ENCODE data around the gene LKAAEAR1. TPM values are rescaled to one million over a fixed set of nuclear protein-coding genes. Genes with fewer than 3 reads are reported as not detected.

The LKAAEAR1 gene
- polyA plus RNA-seq, 2 of the 4 experiments (the other 2 are of a cell fraction): 0.14 to 0.56 TPM

DNA sequence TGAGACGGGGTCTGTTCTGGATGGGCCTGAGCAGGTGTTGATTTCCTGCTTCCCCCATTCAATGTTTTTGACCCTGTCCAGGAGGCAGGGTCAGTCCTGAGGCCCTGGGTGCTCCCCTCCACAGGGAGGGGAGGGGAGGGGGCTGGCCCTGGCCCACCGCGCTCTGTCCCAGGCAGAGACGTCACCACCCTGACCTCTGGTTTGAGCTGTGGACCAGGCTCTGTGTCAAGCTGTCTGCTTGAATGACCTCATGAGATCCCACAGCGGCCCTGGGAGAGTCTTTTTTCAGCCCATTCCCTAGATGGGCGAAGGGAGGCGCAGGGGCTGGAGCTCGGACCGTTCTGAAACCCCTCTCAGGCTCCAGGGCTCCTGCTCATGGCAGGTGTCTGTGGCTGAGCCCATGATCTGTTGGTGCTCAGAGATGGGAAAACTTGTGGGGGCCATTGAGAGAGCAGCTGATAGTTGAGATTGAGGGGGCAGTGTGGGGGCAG is 8.9 kb upstream of the LKAAEAR1 start:
- no peak overlapping the region for H3K4me3 ChIP-seq
- DNase-seq (ENCODE audit: low read depth in 1 of 2, low spot score in 1 of 2) (peak in 1 of 2 experiments; percentile 55), ATAC-seq (peak; percentile 15 to 82; a peak in 3 of 6 replicates), FAIRE-seq (no peak)
- ChIA-PET CTCF (interaction anchor here (0.9 to 1.9 kb wide), 2 partner anchors 9 kb away, joined by 3 to 7 read pairs; partner anchors contain the start of gene LKAAEAR1), POLR2A (interaction anchor here (0.6 kb wide), 1 partner anchor 1749 kb away, joined by 4 read pairs; no protein-coding TSS in a partner anchor)
- no peak overlapping the region for H3K4me2 ChIP-seq
- H3K27ac ChIP-seq: no peak overlapping the region
- no peaks in the 10 kb centered on the region for H3K4me1 ChIP-seq
- no peaks in the 10 kb centered on the region for H3K9me3 ChIP-seq
- TF ChIP-seq SREBF2 (IDR thresholded peaks at IDR 0.05): no peak
- no peak for TF ChIP-seq FOSL2 (IDR thresholded peaks at IDR 0.05)
- no peak for TF ChIP-seq FOSL2 (CRISPR knock-in tag; IDR thresholded peaks at IDR 0.05)
- TF ChIP-seq POLR2A (IDR thresholded peaks at IDR 0.05; ENCODE audit: low read length): no peak
- no peak for TF ChIP-seq CHD2 (IDR thresholded peaks at IDR 0.05; ENCODE audit: low read length, partially characterized antibody)
- 36% methylated on average over 6 of the region's 9 CpGs for WGBS (ENCODE audit: missing lambda C conversion rate)

GRCh38 chr20:64092258-64093012 is 8.2 kb upstream of the LKAAEAR1 start:
- DNase-seq (ENCODE audit: low read depth in 1 of 2, low spot score in 1 of 2) (no peak), ATAC-seq (peak; percentile 38 to 64; a peak in 3 of 6 replicates), FAIRE-seq (no peak)
- no peaks in the 10 kb centered on the region for H3K4me1 ChIP-seq
- H3K4me2 ChIP-seq: no peak overlapping the region
- no peaks in the 10 kb centered on the region for H3K9me3 ChIP-seq
- H3K4me3 ChIP-seq: no peak overlapping the region
- POLR2A ChIA-PET: interaction anchor here (0.6 kb wide), 1 partner anchor 1749 kb away, joined by 4 read pairs; no protein-coding TSS in a partner anchor
- H3K27ac ChIP-seq: no peak overlapping the region
- no peak for TF ChIP-seq SREBF2 (IDR thresholded peaks at IDR 0.05)
- TF ChIP-seq HDAC2 (IDR thresholded peaks at IDR 0.05): no peak
- 56% methylated on average over 21 of the region's 27 CpGs for WGBS (ENCODE audit: missing lambda C conversion rate)
- CTCF ChIA-PET: interaction anchor here (0.9 to 3.7 kb wide), 6 partner anchors 8 to 27 kb away, joined by 3 to 29 read pairs (median 5); partner anchors contain the start of gene LKAAEAR1

- H3K4me2 ChIP-seq: no peak overlapping the region
- 60% methylated on average over 8 of the region's 16 CpGs for WGBS (ENCODE audit: missing lambda C conversion rate)
- FAIRE-seq (no peak), DNase-seq (ENCODE audit: low read depth in 1 of 2, low spot score in 1 of 2) (no peak), ATAC-seq (peak in 1 of 2 experiments; percentile 39; a peak in 3 of 6 replicates)
- H3K4me3 ChIP-seq: no peak overlapping the region
- no peak overlapping the region for H3K27ac ChIP-seq
- H3K4me1 ChIP-seq: no peaks in the 10 kb centered on the region
- H3K9me3 ChIP-seq: no peaks in the 10 kb centered on the region
- ChIA-PET POLR2A (no interaction called here), CTCF (interaction anchor here (0.7 to 3.7 kb wide), 6 partner anchors 8 to 29 kb away, joined by 3 to 29 read pairs (median 6); partner anchors contain the start of gene LKAAEAR1)
- no peak for TF ChIP-seq RNF2 (IDR thresholded peaks at IDR 0.05; ENCODE audit: borderline replicate concordance, low read depth)
Measured at GRCh38 chr20:64091770-64092169, 7.6 kb upstream of the LKAAEAR1 start.

GRCh38 chr20:64091340-64091739 is 7.1 kb upstream of the LKAAEAR1 start:
- FAIRE-seq (no peak), ATAC-seq (no peak), DNase-seq (ENCODE audit: low read depth in 1 of 2, low spot score in 1 of 2) (no peak)
- H3K4me1 ChIP-seq: no peaks in the 10 kb centered on the region
- no peak overlapping the region for H3K4me3 ChIP-seq
- H3K27ac ChIP-seq: no peak overlapping the region
- 66% methylated on average over 18 of the region's 19 CpGs for WGBS (ENCODE audit: missing lambda C conversion rate)
- CTCF ChIA-PET: interaction anchor here (0.7 to 3.7 kb wide), 5 partner anchors 9 to 29 kb away, joined by 3 to 29 read pairs (median 4); no protein-coding TSS in a partner anchor
- no peaks in the 10 kb centered on the region for H3K9me3 ChIP-seq
- POLR2A ChIA-PET: no interaction called here
- TF ChIP-seq CHD4 (IDR thresholded peaks at IDR 0.05; ENCODE audit: borderline replicate concordance) (no peak), TFCP2L1 (CRISPR knock-in tag; IDR thresholded peaks at IDR 0.05) (no peak), ZSCAN20 (CRISPR knock-in tag; IDR thresholded peaks at IDR 0.05) (no peak), PBX3 (IDR thresholded peaks at IDR 0.05) (no peak), EHF (CRISPR knock-in tag; IDR thresholded peaks at IDR 0.05) (no peak), CBX2 (IDR thresholded peaks at IDR 0.05; ENCODE audit: borderline replicate concordance, low read depth) (no peak), MAZ (IDR thresholded peaks at IDR 0.05; ENCODE audit: borderline replicate concordance, low read depth, low read length) (no peak), USF2 (IDR thresholded peaks at IDR 0.05) (no peak)
- no peak overlapping the region for H3K4me2 ChIP-seq

All from A549 (cell line).